ENCODE results near the gene CCDC90B.

The CCDC90B gene

GRCh38 chr11:83223457-83223856 is 62.7 kb downstream of the CCDC90B start:
- no peaks in the 10 kb centered on the region for H3K4me1 ChIP-seq (ENCODE audit: insufficient read depth, low read length, severe bottlenecking)
- no peak overlapping the region for H3K27ac ChIP-seq (ENCODE audit: low read depth, low read length, poor library complexity, severe bottlenecking)
- no peaks in the 10 kb centered on the region for H3K9me2 ChIP-seq (ENCODE audit: low read depth, low read length)
- H3K9ac ChIP-seq (ENCODE audit: low read length), result no peak overlapping the region
- TF ChIP-seq, protein P1, sequence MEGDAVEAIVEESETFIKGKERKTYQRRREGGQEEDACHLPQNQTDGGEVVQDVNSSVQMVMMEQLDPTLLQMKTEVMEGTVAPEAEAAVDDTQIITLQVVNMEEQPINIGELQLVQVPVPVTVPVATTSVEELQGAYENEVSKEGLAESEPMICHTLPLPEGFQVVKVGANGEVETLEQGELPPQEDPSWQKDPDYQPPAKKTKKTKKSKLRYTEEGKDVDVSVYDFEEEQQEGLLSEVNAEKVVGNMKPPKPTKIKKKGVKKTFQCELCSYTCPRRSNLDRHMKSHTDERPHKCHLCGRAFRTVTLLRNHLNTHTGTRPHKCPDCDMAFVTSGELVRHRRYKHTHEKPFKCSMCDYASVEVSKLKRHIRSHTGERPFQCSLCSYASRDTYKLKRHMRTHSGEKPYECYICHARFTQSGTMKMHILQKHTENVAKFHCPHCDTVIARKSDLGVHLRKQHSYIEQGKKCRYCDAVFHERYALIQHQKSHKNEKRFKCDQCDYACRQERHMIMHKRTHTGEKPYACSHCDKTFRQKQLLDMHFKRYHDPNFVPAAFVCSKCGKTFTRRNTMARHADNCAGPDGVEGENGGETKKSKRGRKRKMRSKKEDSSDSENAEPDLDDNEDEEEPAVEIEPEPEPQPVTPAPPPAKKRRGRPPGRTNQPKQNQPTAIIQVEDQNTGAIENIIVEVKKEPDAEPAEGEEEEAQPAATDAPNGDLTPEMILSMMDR (IDR thresholded peaks at IDR 0.05; ENCODE audit: low read length), result no peak
- TF ChIP-seq EZH2 (IDR thresholded peaks at IDR 0.05; ENCODE audit: borderline replicate concordance, low read length), result no peak
- no peaks in the 10 kb centered on the region for H3K9me3 ChIP-seq (ENCODE audit: low read length)
- no peak overlapping the region for H2AFZ ChIP-seq (ENCODE audit: low read length)
- no peaks in the 10 kb centered on the region for H3K79me2 ChIP-seq (ENCODE audit: insufficient read depth, low read length)
- no peak overlapping the region for H3K4me2 ChIP-seq (ENCODE audit: low read length)
- no peaks in the 10 kb centered on the region for H3K27me3 ChIP-seq (ENCODE audit: insufficient read depth, low read length)
- H3F3A ChIP-seq (ENCODE audit: insufficient read depth, low read length), result no peaks in the 10 kb centered on the region
- no peak overlapping the region for H3K4me3 ChIP-seq (ENCODE audit: low read depth, low read length, poor library complexity, severe bottlenecking)
- no peaks in the 10 kb centered on the region for H4K20me1 ChIP-seq (ENCODE audit: insufficient read depth, low read length)
- H3K36me3 ChIP-seq (ENCODE audit: insufficient read depth, low read length), result no peaks in the 10 kb centered on the region

DNA sequence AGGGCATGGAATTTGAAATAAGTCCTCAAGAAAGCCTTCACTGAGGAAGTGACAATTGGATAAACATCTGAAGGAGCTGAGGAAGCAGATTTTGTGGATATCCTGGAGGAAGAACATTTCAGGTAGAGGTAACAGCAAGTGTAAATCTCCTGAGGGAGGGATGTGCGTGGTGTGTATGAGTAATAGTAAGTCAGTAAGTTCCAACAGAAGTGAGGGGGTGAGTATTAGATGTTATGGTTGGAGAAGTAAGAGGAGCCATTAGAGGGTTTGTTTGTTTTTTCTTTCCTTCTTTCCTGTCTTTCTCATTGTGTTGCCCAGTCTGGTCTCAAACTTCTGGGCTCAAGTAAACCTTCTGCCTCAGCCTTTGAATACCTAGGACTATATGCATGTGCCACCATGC is 63.7 kb downstream of the CCDC90B start:
- no peak overlapping the region for H3K27ac ChIP-seq (ENCODE audit: low read depth, low read length, poor library complexity, severe bottlenecking)
- TF ChIP-seq EZH2 (IDR thresholded peaks at IDR 0.05; ENCODE audit: borderline replicate concordance, low read length), result no peak
- TF ChIP-seq, protein P1 (IDR thresholded peaks at IDR 0.05; ENCODE audit: low read length), result no peak
- no peaks in the 10 kb centered on the region for H3F3A ChIP-seq (ENCODE audit: insufficient read depth, low read length)
- H3K4me2 ChIP-seq (ENCODE audit: low read length), result no peak overlapping the region
- H3K36me3 ChIP-seq (ENCODE audit: insufficient read depth, low read length), result no peaks in the 10 kb centered on the region
- no peaks in the 10 kb centered on the region for H3K9me2 ChIP-seq (ENCODE audit: low read depth, low read length)
- no peaks in the 10 kb centered on the region for H3K9me3 ChIP-seq (ENCODE audit: low read length)
- H4K20me1 ChIP-seq (ENCODE audit: insufficient read depth, low read length), result no peaks in the 10 kb centered on the region
- no peaks in the 10 kb centered on the region for H3K79me2 ChIP-seq (ENCODE audit: insufficient read depth, low read length)
- no peaks in the 10 kb centered on the region for H3K4me1 ChIP-seq (ENCODE audit: insufficient read depth, low read length, severe bottlenecking)
- H2AFZ ChIP-seq (ENCODE audit: low read length), result no peak overlapping the region
- no peak overlapping the region for H3K9ac ChIP-seq (ENCODE audit: low read length)
- H3K27me3 ChIP-seq (ENCODE audit: insufficient read depth, low read length), result no peaks in the 10 kb centered on the region
- H3K4me3 ChIP-seq (ENCODE audit: low read depth, low read length, poor library complexity, severe bottlenecking), result no peak overlapping the region

DNA sequence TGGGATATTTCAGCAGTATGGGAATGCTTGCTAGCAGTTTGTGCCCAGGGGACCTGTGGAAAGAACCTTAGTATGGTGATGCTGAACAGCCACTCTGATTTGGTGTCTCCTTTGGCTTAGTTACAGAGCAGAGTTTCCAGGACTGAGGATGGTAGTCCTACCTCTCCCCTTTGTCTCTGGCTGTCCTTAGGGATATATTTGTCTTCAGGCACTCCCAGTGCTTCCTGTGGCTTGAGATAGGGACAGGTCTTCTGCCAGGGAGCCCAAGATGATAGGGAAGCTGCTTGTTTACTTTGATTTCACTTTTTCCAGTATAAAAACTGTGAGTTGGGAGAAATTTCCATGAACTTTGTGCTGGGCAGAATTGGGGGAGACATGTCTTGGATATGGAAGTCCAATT is 64.5 kb downstream of the CCDC90B start:
- Histone ChIP-seq H3K4me1 (ENCODE audit: insufficient read depth, low read length, severe bottlenecking) (no peaks in the 10 kb centered on the region), H3K9ac (ENCODE audit: low read length) (no peak overlapping the region), H3K36me3 (ENCODE audit: insufficient read depth, low read length) (no peaks in the 10 kb centered on the region), H3K79me2 (ENCODE audit: insufficient read depth, low read length) (no peaks in the 10 kb centered on the region), H3F3A (ENCODE audit: insufficient read depth, low read length) (no peaks in the 10 kb centered on the region), H3K9me3 (ENCODE audit: low read length) (no peaks in the 10 kb centered on the region), H3K27me3 (ENCODE audit: insufficient read depth, low read length) (no peaks in the 10 kb centered on the region), H4K20me1 (ENCODE audit: insufficient read depth, low read length) (no peaks in the 10 kb centered on the region), H3K4me3 (ENCODE audit: low read depth, low read length, poor library complexity, severe bottlenecking) (no peak overlapping the region), H3K4me2 (ENCODE audit: low read length) (no peak overlapping the region), H3K9me2 (ENCODE audit: low read depth, low read length) (no peaks in the 10 kb centered on the region), H3K27ac (ENCODE audit: low read depth, low read length, poor library complexity, severe bottlenecking) (no peak overlapping the region), H2AFZ (ENCODE audit: low read length) (no peak overlapping the region)
- TF ChIP-seq, protein P1 (IDR thresholded peaks at IDR 0.05; ENCODE audit: low read length), result no peak
- no peak for TF ChIP-seq EZH2 (IDR thresholded peaks at IDR 0.05; ENCODE audit: borderline replicate concordance, low read length)
